ENCODE measurements around the gene WIF1. TPM values are rescaled to one million over a fixed set of nuclear protein-coding genes. Genes with fewer than 3 reads are reported as not detected.

WIF1 gene
- total RNA-seq, 3 donors from 2014 or later (not counting 1 experiment from before 2014, with no cell fraction given) = not detected

GRCh38 chr12:65139389-65139788 is 18.3 kb upstream of the WIF1 start:
- Histone ChIP-seq H3K4me3 (ENCODE audit: low read length) (no peak overlapping the region), H3K27me3 (ENCODE audit: control insufficient read depth, insufficient read depth, low read length) (peaks cover 11% of the 10 kb centered on the region), H3K27ac (ENCODE audit: low read length) (no peak overlapping the region), H3K36me3 (ENCODE audit: control insufficient read depth, insufficient read depth, low read length) (no peaks in the 10 kb centered on the region), H3K4me1 (ENCODE audit: control insufficient read depth, insufficient read depth, low read length) (no peaks in the 10 kb centered on the region), H3K9me3 (ENCODE audit: control insufficient read depth, insufficient read depth, low read length) (no peaks in the 10 kb centered on the region)
- intact Hi-C loops (cut with micrococcal nuclease) = no loop called here
- no peak overlapping the region for H3K4me3 Mint-ChIP-seq
- no peak for DNase-seq
- no peaks in the 10 kb centered on the region for H3K4me1 Mint-ChIP-seq
- ATAC-seq = no peak
- peaks cover 2 to 4% of the 10 kb centered on the region in 2 donors for H3K9me3 Mint-ChIP-seq
- no peak overlapping the region for H3K27ac Mint-ChIP-seq
- peaks cover 18 to 56% of the 10 kb centered on the region in 2 donors for H3K27me3 Mint-ChIP-seq (ENCODE audit: low read depth in 2 of 2)
- WGBS (ENCODE audit: insufficient coverage) = 47% methylated on average over 1 of the region's 1 CpG
- peaks cover 9% of the 10 kb centered on the region for H3K36me3 Mint-ChIP-seq
- no peak for TF ChIP-seq CTCF (IDR thresholded peaks at IDR 0.05)

- peaks cover 18 to 49% of the 10 kb centered on the region in 2 donors for H3K27me3 Mint-ChIP-seq (ENCODE audit: low read depth in 2 of 2)
- intact Hi-C loops (cut with micrococcal nuclease) = no loop called here
- peaks cover 4 to 6% of the 10 kb centered on the region in 2 donors for H3K9me3 Mint-ChIP-seq
- no peak for TF ChIP-seq CTCF (IDR thresholded peaks at IDR 0.05)
- ATAC-seq (no peak), DNase-seq (no peak)
- H3K9me3 ChIP-seq (ENCODE audit: control insufficient read depth, insufficient read depth, low read length) = no peaks in the 10 kb centered on the region
- no peak overlapping the region for H3K27ac Mint-ChIP-seq
- peaks cover 9% of the 10 kb centered on the region for H3K36me3 Mint-ChIP-seq
- no peak overlapping the region for H3K4me3 ChIP-seq (ENCODE audit: low read length)
- no peak overlapping the region for H3K4me3 Mint-ChIP-seq
- peaks cover 15% of the 10 kb centered on the region for H3K27me3 ChIP-seq (ENCODE audit: control insufficient read depth, insufficient read depth, low read length)
- no peaks in the 10 kb centered on the region for H3K4me1 Mint-ChIP-seq
- H3K27ac ChIP-seq (ENCODE audit: low read length) = no peak overlapping the region
- no peaks in the 10 kb centered on the region for H3K4me1 ChIP-seq (ENCODE audit: control insufficient read depth, insufficient read depth, low read length)
- H3K36me3 ChIP-seq (ENCODE audit: control insufficient read depth, insufficient read depth, low read length) = no peaks in the 10 kb centered on the region
Observed at GRCh38 chr12:65133879-65134278, 12.8 kb upstream of the WIF1 start.

GRCh38 chr12:65126482-65126881 is 5.4 kb upstream of the WIF1 start:
- Histone ChIP-seq H3K4me1 (ENCODE audit: control insufficient read depth, insufficient read depth, low read length) (peaks cover 3% of the 10 kb centered on the region), H3K9me3 (ENCODE audit: control insufficient read depth, insufficient read depth, low read length) (no peaks in the 10 kb centered on the region), H3K4me3 (ENCODE audit: low read length) (no peak overlapping the region), H3K36me3 (ENCODE audit: control insufficient read depth, insufficient read depth, low read length) (no peaks in the 10 kb centered on the region), H3K27ac (ENCODE audit: low read length) (no peak overlapping the region), H3K27me3 (ENCODE audit: control insufficient read depth, insufficient read depth, low read length) (peaks cover 41% of the 10 kb centered on the region)
- peaks cover 0 to 5% of the 10 kb centered on the region in 2 donors for H3K4me1 Mint-ChIP-seq
- peaks cover 12 to 23% of the 10 kb centered on the region in 2 donors for H3K27me3 Mint-ChIP-seq (ENCODE audit: low read depth in 2 of 2)
- intact Hi-C loops (cut with micrococcal nuclease) = no loop called here
- H3K27ac Mint-ChIP-seq = no peak overlapping the region
- no peaks in the 10 kb centered on the region for H3K9me3 Mint-ChIP-seq
- no peak for TF ChIP-seq CTCF (IDR thresholded peaks at IDR 0.05)
- DNase-seq (peak in 1 of 2 donors; percentile 21), ATAC-seq (peak; percentile 54 to 77 (median 62))
- no peaks in the 10 kb centered on the region for H3K36me3 Mint-ChIP-seq
- 70% methylated on average over 5 of the region's 5 CpGs for WGBS (ENCODE audit: insufficient coverage)
- no peak overlapping the region for H3K4me3 Mint-ChIP-seq

- Histone ChIP-seq H3K9me3 (ENCODE audit: control insufficient read depth, insufficient read depth, low read length) (no peaks in the 10 kb centered on the region), H3K27ac (ENCODE audit: low read length) (no peak overlapping the region), H3K27me3 (ENCODE audit: control insufficient read depth, insufficient read depth, low read length) (peaks cover 39% of the 10 kb centered on the region), H3K36me3 (ENCODE audit: control insufficient read depth, insufficient read depth, low read length) (no peaks in the 10 kb centered on the region), H3K4me1 (ENCODE audit: control insufficient read depth, insufficient read depth, low read length) (peaks cover 6% of the 10 kb centered on the region), H3K4me3 (ENCODE audit: low read length) (no peak overlapping the region)
- intact Hi-C loops (cut with micrococcal nuclease) = no loop called here
- Mint-ChIP-seq H3K27me3 (ENCODE audit: low read depth in 2 of 2) (peaks cover 11 to 18% of the 10 kb centered on the region in 2 donors), H3K4me3 (no peak overlapping the region), H3K27ac (no peak overlapping the region), H3K4me1 (peaks cover 1 to 6% of the 10 kb centered on the region in 2 donors), H3K36me3 (no peaks in the 10 kb centered on the region), H3K9me3 (no peaks in the 10 kb centered on the region)
- TF ChIP-seq CTCF (IDR thresholded peaks at IDR 0.05) = no peak
- ATAC-seq (no peak), DNase-seq (no peak)
- 96% methylated on average over 1 of the region's 2 CpGs for WGBS (ENCODE audit: insufficient coverage)
Observed at GRCh38 chr12:65125975-65126374, 4.9 kb upstream of the WIF1 start.
